B cell (primary cell): ENCODE measurements around the gene MAP4K4. TPM values are rescaled to one million over a fixed set of nuclear protein-coding genes. Genes with fewer than 3 reads are reported as not detected.

Experiments used
- ATAC-seq: fragments of 200-7000 bp; cut with Tn5 transposase; one replicate; pipeline ENCODE4 v1.10.0; 2021; ENCODE audit warnings: low read depth, mild to moderate bottlenecking, moderate number of reproducible peaks, moderate library complexity
- CTCF ChIA-PET: fragments of 350-600 bp; sonication (Branson Sonifier 250); formaldehyde crosslinking; loops from one replicate; lab custom pipeline; 2021; ENCODE audit warnings: antibody characterized with exemption, inconsistent platforms; lab: Charles Lee
- POLR2A ChIA-PET: fragments of 350-600 bp; sonication (Branson Sonifier 250); formaldehyde crosslinking; loops from one replicate; lab custom pipeline; 2021; ENCODE audit warnings: antibody characterized with exemption; lab: Charles Lee
- DNase-seq: peaks from one replicate; pipeline ENCODE4 v3.0.0; 2013
- H2AFZ ChIP-seq: 2 replicates; pipeline ENCODE4 v1.6.1; 2012; ENCODE audit warnings: mild to moderate bottlenecking, low read depth, low read length; ENCODE audit not compliant: insufficient read depth, poor library complexity, severe bottlenecking
- H3K27ac ChIP-seq, 2 donors: 1 replicate in 1 of 2; 2 replicates in 1 of 2; pipeline ENCODE4 v1.5.1; 2012 to 2013; ENCODE audit warnings: low read length in 2 of 2, mild to moderate bottlenecking in 2 of 2, moderate library complexity in 1 of 2
- H3K27me3 ChIP-seq, 4 experiments: fragments of 200-600 bp in 1 of 4; sonication (generic) in 1 of 4; replicated peaks in 1 of 4; 1 replicate in 2 of 4; 2 replicates in 2 of 4; pipeline versions ENCODE4 v1.6.1 to v1.7.0; 2013 to 2016; ENCODE audit warnings: low read length in 3 of 4, mild to moderate bottlenecking in 2 of 4, mixed read lengths in 1 of 4, moderate library complexity in 1 of 4; ENCODE audit not compliant: insufficient read depth in 4 of 4, control insufficient read depth in 3 of 4; ENCODE audit errors: control extremely low read depth in 1 of 4
- H3K36me3 ChIP-seq, 2 experiments: replicated peaks in 1 of 2; 1 replicate in 1 of 2; 2 replicates in 1 of 2; pipeline versions ENCODE4 v1.6.1 to v1.7.1; 2013; ENCODE audit warnings: low read length in 1 of 2; ENCODE audit not compliant: insufficient read depth in 2 of 2, control insufficient read depth in 1 of 2; ENCODE audit errors: control extremely low read depth in 1 of 2, extremely low read depth in 1 of 2
- H3K4me1 ChIP-seq, 2 donors: fragments of 200-600 bp in 1 of 2; sonication (generic) in 1 of 2; 1 replicate in 1 of 2; 2 replicates in 1 of 2; pipeline versions ENCODE4 v1.5.1 to v1.6.1; 2013 to 2017; ENCODE audit warnings: low read length in 2 of 2; ENCODE audit not compliant: control insufficient read depth in 2 of 2, insufficient read depth in 2 of 2
- H3K4me2 ChIP-seq: replicated peaks from 2 replicates; pipeline ENCODE3; 2012; ENCODE audit warnings: mild to moderate bottlenecking, low read depth, low read length; ENCODE audit not compliant: poor library complexity, severe bottlenecking
- H3K4me3 ChIP-seq, 5 experiments: fragments of 200-600 bp in 1 of 5; sonication (generic) in 1 of 5; 1 replicate in 3 of 5; 2 replicates in 2 of 5; pipeline versions ENCODE4 v1.5.1 to v1.7.0; 2011 to 2016; ENCODE audit warnings: low read length in 4 of 5, mild to moderate bottlenecking in 4 of 5, low read depth in 2 of 5, control low read depth in 1 of 5, moderate library complexity in 1 of 5; ENCODE audit not compliant: insufficient read depth in 1 of 5; ENCODE audit errors: control extremely low read depth in 1 of 5, extremely low read depth in 1 of 5
- H3K79me2 ChIP-seq: fragments of 200-600 bp; sonication (generic); one replicate; pipeline ENCODE4 v1.6.0; 2016; ENCODE audit warnings: low read length; ENCODE audit not compliant: control insufficient read depth, insufficient read depth
- H3K9ac ChIP-seq: fragments of 200-600 bp; sonication (generic); 2 replicates; pipeline ENCODE4 v1.6.1; 2017; ENCODE audit warnings: mild to moderate bottlenecking, low read length, moderate library complexity
- H3K9me3 ChIP-seq, 3 donors: one replicate each; pipeline versions ENCODE4 v1.6.1 to v1.7.1; 2013; ENCODE audit warnings: low read length in 2 of 3; ENCODE audit not compliant: control insufficient read depth in 2 of 3, insufficient read depth in 1 of 3; ENCODE audit errors: control extremely low read depth in 1 of 3
- H4K20me1 ChIP-seq: 2 replicates; pipeline ENCODE4 v1.6.0; 2012; ENCODE audit warnings: mild to moderate bottlenecking, low read length; ENCODE audit not compliant: insufficient read depth, control insufficient read depth, poor library complexity, severe bottlenecking
- H3K27ac Mint-ChIP-seq: one replicate; pipeline ENCODE4 v1.8.0; 2021; ENCODE audit warnings: mixed read lengths
- H3K27me3 Mint-ChIP-seq: one replicate; pipeline ENCODE4 v1.8.0; 2021; ENCODE audit warnings: mixed read lengths
- H3K4me1 Mint-ChIP-seq: one replicate; pipeline ENCODE4 v1.8.0; 2021; ENCODE audit warnings: mixed read lengths
- H3K4me3 Mint-ChIP-seq: one replicate; pipeline ENCODE4 v1.8.0; 2021; ENCODE audit warnings: mixed read lengths
- H3K9me3 Mint-ChIP-seq: one replicate; pipeline ENCODE4 v1.8.0; 2022; ENCODE audit warnings: mixed read lengths; ENCODE audit not compliant: insufficient read depth
- EZH2 ChIP-seq: IDR thresholded peaks from 2 replicates; pipeline ENCODE4 v1.6.1; 2012; ENCODE audit warnings: borderline replicate concordance, low read depth, mild to moderate bottlenecking, moderate library complexity, low read length; ENCODE audit not compliant: insufficient read depth, poor library complexity, severe bottlenecking
- WGBS: methylation state at CpG from one replicate; pipeline ENCODE4 v1.1.5; 2013; ENCODE audit warnings: missing lambda C conversion rate; ENCODE audit not compliant: insufficient coverage; 5-methylcytosine and 5-hydroxymethylcytosine counted together
- intact Hi-C: fragments of 100-400 bp; cut with micrococcal nuclease; formaldehyde crosslinking; loops from one replicate; pipeline ENCODE4 v1.10.0; 2022
- polyA plus RNA-seq: library from polyadenylated mRNA; depleted of rRNA; stranded (reverse); fragments of >200 nt; gene quantifications from 2 replicates; pipeline ENCODE4 v1.2.3, GENCODE V29; 2012
- total RNA-seq, 2 donors: library from RNA; stranded (reverse); fragments of 120-200 nt in 1 of 2; gene quantifications; 1 replicate in 1 of 2; 2 replicates in 1 of 2; pipeline versions ENCODE4 v1.2.3 to v1.2.4, GENCODE V29; 2013 to 2022
- TF ChIP-seq, protein P1 (sequence below): fragments of 200-600 bp; IDR thresholded peaks from one replicate; pipeline ENCODE4 v1.8.0; 2022; ENCODE audit warnings: antibody characterized with exemption, mild to moderate bottlenecking

The MAP4K4 gene
- total and polyA plus RNA-seq, 2 donors (not counting 1 experiment from before 2014, with no cell fraction given), result 54.8 to 280 TPM

GRCh38 chr2:101802329-101802728, 104.8 kb downstream of the MAP4K4 start:
- no peak overlapping the region for H3K9ac ChIP-seq
- TF ChIP-seq EZH2, result no peak
- TF ChIP-seq, protein P1, sequence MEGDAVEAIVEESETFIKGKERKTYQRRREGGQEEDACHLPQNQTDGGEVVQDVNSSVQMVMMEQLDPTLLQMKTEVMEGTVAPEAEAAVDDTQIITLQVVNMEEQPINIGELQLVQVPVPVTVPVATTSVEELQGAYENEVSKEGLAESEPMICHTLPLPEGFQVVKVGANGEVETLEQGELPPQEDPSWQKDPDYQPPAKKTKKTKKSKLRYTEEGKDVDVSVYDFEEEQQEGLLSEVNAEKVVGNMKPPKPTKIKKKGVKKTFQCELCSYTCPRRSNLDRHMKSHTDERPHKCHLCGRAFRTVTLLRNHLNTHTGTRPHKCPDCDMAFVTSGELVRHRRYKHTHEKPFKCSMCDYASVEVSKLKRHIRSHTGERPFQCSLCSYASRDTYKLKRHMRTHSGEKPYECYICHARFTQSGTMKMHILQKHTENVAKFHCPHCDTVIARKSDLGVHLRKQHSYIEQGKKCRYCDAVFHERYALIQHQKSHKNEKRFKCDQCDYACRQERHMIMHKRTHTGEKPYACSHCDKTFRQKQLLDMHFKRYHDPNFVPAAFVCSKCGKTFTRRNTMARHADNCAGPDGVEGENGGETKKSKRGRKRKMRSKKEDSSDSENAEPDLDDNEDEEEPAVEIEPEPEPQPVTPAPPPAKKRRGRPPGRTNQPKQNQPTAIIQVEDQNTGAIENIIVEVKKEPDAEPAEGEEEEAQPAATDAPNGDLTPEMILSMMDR, result no peak
- 100% methylated on average over 5 of the region's 5 CpGs for WGBS
- H3K27me3 ChIP-seq, result no peaks in the 10 kb centered on the region
- H3K9me3 ChIP-seq, result no peaks in the 10 kb centered on the region
- no peak overlapping the region for H3K4me3 ChIP-seq
- intact Hi-C loops, result no loop called here
- ChIA-PET CTCF (no interaction called here), POLR2A (interaction anchor here (0.7 kb wide), 1 partner anchor 310 kb away, joined by 3 read pairs; no protein-coding TSS in a partner anchor)
- no peak overlapping the region for H3K4me3 Mint-ChIP-seq
- peaks cover 97% of the 10 kb centered on the region for H3K79me2 ChIP-seq
- ATAC-seq (no peak), DNase-seq (no peak)
- H3K4me2 ChIP-seq, result no peak overlapping the region
- peaks cover 74% of the 10 kb centered on the region for H4K20me1 ChIP-seq
- peaks cover 73% of the 10 kb centered on the region for H3K4me1 Mint-ChIP-seq
- H3K27ac ChIP-seq, result peak overlapping the region in 1 of 2 donors; percentile 40
- H3K36me3 ChIP-seq, result peaks cover 0 to 3% of the 10 kb centered on the region in 2 experiments
- H3K27ac Mint-ChIP-seq, result no peak overlapping the region
- no peaks in the 10 kb centered on the region for H3K27me3 Mint-ChIP-seq
- H3K9me3 Mint-ChIP-seq, result no peaks in the 10 kb centered on the region
- H2AFZ ChIP-seq, result no peak overlapping the region
- peaks cover 34 to 42% of the 10 kb centered on the region in 2 donors for H3K4me1 ChIP-seq

DNA sequence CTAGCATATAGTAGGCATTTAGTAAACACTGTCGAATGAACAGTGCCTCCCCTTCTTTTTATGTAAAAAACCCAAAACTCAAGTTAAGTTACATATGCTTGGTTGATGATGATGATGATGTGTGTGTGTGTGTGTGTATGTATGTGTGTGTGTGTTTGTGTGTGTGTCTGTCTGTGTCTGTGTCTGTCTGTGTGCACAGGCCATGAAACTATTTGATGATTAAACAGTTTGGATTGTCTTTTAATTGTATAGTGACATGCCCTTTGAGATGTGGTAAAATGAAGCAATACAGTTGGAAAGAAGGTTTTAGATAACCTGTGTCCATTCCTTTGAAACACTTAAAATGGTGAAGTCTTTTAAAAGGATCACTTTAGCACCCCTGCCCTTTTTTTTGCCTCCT, 105.6 kb downstream of the MAP4K4 start:
- H3K4me3 Mint-ChIP-seq, result no peak overlapping the region
- peaks cover 80% of the 10 kb centered on the region for H4K20me1 ChIP-seq
- no peaks in the 10 kb centered on the region for H3K27me3 ChIP-seq
- no peaks in the 10 kb centered on the region for H3K27me3 Mint-ChIP-seq
- H3K27ac ChIP-seq, result no peak overlapping the region
- peaks cover 79% of the 10 kb centered on the region for H3K4me1 Mint-ChIP-seq
- no peak overlapping the region for H3K4me2 ChIP-seq
- H3K36me3 ChIP-seq, result peaks cover 0 to 3% of the 10 kb centered on the region in 2 experiments
- intact Hi-C loops, result no loop called here
- H3K4me1 ChIP-seq, result peaks cover 41 to 47% of the 10 kb centered on the region in 2 donors
- no peak for ATAC-seq
- no peak overlapping the region for H2AFZ ChIP-seq
- WGBS, result no CpG with 5 or more reads among the region's 1 CpG
- no peak for TF ChIP-seq EZH2
- TF ChIP-seq, protein P1, result no peak
- H3K4me3 ChIP-seq, result no peak overlapping the region
- no peak overlapping the region for H3K9ac ChIP-seq
- H3K9me3 Mint-ChIP-seq, result no peaks in the 10 kb centered on the region
- ChIA-PET CTCF (no interaction called here), POLR2A (interaction anchor here (0.7 kb wide), 1 partner anchor 311 kb away, joined by 3 read pairs; no protein-coding TSS in a partner anchor)
- peaks cover 98% of the 10 kb centered on the region for H3K79me2 ChIP-seq
- no peaks in the 10 kb centered on the region for H3K9me3 ChIP-seq
- H3K27ac Mint-ChIP-seq, result peak overlapping the region; percentile 47
- no peak for DNase-seq
